ENCODE data around the gene ING1. TPM values are rescaled to one million over a fixed set of nuclear protein-coding genes. Genes with fewer than 3 reads are reported as not detected.
"Not testable (repeated sequence)": the region's sequence is repeated elsewhere in the genome, so short reads cannot be mapped to it uniquely, and the experiment has no call there.

The ING1 gene
- total RNA-seq, 1 donor from 2014 or later: 13.4 TPM

- no peak for DNase-seq (ENCODE audit: low spot score)
Measured at GRCh38 chr13:110690516-110690915, 23.0 kb upstream of the ING1 start.

- not testable (repeated sequence) for DNase-seq (ENCODE audit: low spot score)
Measured at GRCh38 chr13:110695774-110696173, 17.7 kb upstream of the ING1 start.

- no peak for DNase-seq (ENCODE audit: low spot score)
Measured at GRCh38 chr13:110696776-110697175, 16.7 kb upstream of the ING1 start.

DNA sequence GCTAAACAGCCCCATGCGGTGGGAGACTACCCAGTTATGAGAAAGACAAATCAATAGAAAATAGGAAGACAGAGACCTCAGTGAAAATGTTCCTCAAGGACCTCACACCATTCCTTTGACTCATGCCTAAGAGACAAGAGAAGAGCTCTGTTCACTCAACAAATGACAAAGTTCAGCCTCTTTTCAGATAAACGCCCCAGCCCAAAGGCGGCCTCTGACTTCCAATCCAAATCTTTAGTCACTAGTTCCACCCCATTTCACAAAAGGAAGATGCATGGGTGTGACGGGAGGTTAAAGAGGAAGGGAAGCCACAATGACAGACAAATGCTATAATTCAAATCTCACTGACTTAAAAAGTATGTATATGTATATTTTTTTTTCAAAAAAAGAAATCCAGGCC, 15.7 kb upstream of the ING1 start:
- no peak for DNase-seq (ENCODE audit: low spot score)

GRCh38 chr13:110698689-110699088, 14.8 kb upstream of the ING1 start:
- DNase-seq (ENCODE audit: low spot score): no peak

GRCh38 chr13:110699148-110700145, 14.1 kb upstream of the ING1 start:
- no peak for DNase-seq (ENCODE audit: low spot score)

GRCh38 chr13:110700186-110700585, 13.3 kb upstream of the ING1 start:
- DNase-seq (ENCODE audit: low spot score): no peak

DNA sequence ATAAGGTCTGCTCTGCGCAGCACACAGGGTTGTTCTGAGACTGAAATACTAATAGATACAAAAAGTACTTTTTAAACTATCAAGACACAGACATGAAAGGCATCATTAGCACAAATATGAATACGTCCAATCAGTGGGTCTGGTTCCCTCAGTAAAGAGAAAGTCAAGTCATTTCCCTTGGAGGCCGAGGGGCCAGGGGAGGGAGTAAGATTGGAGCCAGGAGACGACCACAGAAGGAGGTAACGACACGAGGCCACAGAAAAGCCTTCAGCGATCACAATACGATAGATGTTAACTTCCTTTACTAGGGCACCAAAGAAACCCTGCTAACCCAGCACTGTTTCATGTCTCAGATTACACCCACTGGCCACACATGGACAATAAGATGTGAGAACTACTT, 12.9 kb upstream of the ING1 start:
- no peak for DNase-seq (ENCODE audit: low spot score)

DNA sequence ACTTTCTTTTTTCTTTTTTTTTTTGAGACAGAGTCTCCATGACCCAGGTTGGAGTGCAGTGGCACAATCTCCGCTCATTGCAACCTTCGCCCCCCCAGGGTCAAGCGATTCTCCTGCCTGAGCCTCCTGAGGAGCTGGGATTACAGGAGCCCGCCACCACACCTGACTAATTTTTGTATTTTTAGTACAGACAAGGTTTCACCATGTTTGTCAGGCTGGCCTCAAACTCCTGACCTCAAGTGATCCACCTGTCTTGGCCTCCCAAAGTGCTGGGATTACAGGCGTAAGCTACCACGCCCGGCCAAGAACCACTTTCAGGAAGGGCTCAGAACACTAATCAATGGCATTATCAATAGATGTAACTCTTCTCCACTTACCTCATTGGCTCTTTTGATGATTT, 12.4 kb upstream of the ING1 start:
- DNase-seq (ENCODE audit: low spot score): not testable (repeated sequence)

GRCh38 chr13:110702089-110702488, 11.4 kb upstream of the ING1 start:
- DNase-seq (ENCODE audit: low spot score): no peak

DNA sequence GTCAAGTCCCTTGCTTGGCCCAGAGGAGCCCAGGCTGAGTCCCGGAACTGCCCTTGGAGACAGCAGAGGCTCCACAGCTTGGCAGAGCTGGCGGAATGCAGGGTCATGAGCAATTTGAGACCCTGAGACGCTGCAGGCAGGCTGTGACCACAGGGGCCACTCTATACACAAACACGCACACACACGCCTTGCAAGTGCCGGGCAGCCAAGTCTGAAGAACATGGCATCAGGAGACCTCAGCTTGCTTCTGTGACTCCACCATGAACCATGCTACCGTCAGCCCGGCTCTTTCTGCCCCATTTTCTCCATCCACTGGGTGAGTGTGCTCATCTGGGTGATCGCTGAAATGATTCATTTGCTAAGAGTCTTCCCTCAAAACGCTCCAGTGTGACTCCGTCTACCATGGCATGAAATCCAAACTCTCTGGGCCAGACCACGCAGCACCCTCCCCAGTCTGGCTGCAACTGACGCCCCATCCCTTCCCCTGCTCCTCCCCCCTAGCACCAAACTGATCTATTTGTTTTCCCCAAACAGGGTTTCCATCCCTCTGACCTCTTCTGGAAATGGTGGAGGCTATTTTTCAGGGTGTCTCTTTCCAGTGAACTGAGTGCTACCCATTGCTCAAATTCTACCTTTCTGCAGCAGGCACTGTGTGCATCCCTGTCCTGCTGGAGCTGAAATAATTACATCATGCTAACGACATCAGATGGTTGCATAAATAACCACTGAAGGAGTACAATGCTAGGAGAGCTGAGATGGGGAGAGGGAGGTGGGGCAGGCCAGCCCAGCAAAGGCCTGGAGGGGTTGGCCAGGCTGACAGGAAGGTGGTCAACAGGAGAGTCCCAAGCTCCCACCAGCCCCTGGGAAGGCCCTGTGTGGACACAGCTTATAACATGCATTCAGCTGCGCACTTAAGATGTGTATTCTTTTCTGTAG, 10.6 kb upstream of the ING1 start:
- DNase-seq (ENCODE audit: low spot score): no peak

GRCh38 chr13:110705356-110705825, 8.1 kb upstream of the ING1 start:
- no peak for DNase-seq (ENCODE audit: low spot score)

GRCh38 chr13:110705826-110706569, 7.5 kb upstream of the ING1 start, which contains the start of gene CARS2:
TSS of gene CARS2 (minus strand) at chr13:110706116. CDS start at chr13:110706093, 23 bp downstream.
- DNase-seq (ENCODE audit: low spot score): peak; percentile 98

DNA sequence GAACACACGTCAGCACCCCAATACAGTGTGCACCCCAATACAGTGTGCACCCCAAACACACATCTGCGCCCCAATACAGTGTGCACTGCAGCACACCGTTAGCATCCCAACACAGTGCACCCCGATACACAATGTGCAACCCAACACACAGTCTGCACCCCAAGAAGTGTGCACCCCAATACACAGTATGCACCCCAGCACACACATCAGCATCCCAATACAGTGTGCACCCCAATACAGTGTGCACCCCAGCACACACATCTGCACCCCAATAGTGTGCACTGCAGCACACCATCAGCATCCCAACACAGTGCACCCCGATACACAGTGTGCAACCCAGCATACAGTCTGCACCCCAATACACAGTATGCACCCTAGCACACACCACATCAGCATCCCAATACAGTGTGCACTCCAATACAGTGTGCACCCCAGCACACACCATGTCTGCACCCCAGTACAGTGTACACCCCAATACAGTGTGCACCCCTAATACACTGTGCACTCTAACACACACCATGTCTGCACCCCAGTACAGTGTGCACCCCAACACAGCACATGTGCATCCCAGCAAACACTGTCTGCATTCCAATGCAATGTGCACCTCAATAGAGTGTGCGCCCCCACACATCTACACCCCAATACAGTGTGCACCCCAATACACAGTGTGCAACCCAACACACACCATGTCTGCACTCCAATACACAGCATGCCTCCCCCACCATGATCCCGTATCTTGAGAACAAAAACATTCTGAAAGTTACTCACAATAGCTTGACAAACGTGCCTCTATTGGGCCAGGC, 6.7 kb upstream of the ING1 start:
- no peak for DNase-seq (ENCODE audit: low spot score)

GRCh38 chr13:110712081-110712848, 1.2 kb upstream of the ING1 start:
- DNase-seq (ENCODE audit: low spot score): peak; percentile 95

GRCh38 chr13:110712849-110713641, 455 bp upstream of the ING1 start:
- peak; percentile 100 for DNase-seq (ENCODE audit: low spot score)

DNA sequence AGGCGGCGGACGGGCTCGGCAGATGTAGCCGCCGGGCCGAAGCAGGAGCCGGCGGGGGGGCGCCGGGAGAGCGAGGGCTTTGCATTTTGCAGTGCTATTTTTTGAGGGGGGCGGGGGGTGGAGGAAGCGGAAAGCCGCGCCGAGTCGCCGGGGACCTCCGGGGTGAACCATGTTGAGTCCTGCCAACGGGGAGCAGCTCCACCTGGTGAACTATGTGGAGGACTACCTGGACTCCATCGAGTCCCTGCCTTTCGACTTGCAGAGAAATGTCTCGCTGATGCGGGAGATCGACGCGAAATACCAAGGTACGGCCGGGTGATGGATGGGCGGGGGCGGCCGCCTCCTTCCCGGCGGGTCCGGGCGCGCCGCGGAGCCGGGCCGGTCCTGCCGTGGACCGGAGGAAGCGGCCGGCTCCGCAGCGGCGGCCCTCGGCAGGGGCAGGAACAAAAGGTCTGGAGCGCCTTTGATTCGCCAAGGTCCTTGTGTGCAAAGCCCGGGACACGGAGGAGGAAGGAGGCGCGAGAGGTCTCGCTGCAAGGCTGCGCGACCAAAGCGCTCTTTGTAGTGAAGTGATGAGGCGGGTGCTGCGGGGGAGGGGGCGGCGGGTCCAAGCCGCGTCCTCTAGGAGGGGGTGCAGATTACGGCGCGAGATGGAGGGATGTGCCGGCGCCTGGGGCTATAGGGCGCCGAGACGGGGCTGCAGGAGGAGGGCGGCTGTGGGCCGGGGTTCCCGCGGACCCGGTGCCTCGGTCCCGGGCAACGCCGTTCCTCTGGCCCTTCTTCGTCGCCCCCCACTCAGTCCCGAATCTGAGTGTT, 689 bp downstream of the ING1 start:
- no peak for DNase-seq (ENCODE audit: low spot score)

Measured in mesenteric fat pad (tissue), 1 donor.